ENCODE results near the gene TEX30. TPM values are rescaled to one million over a fixed set of nuclear protein-coding genes. Genes with fewer than 3 reads are reported as not detected.
"Not testable (repeated sequence)": the region's sequence is repeated elsewhere in the genome, so short reads cannot be mapped to it uniquely, and the experiment has no call there.

TEX30 gene
- total RNA-seq, 4 donors from 2014 or later: 6.5 to 10.0 (median 7.9) TPM

DNA sequence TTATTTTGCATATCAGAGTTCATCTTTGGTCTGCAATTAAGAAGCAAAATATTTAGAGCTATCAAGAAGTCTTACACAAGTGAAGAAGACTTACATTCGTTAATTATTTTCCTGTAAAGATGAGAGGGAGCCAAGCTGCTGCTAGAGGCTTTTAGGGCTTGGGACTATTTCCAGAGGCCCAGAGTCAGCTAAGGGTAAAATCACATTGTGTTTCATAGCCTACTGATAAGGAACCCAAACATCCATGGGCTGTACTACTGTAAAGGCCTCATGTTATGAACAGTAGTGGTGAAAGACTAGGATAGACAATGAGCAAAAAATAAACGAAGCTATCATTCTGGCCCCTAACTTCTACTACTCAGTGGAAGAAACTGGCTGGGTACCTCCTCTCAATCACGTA is 10.9 kb upstream of the TEX30 start:
- no peak overlapping the region for H3K4me3 ChIP-seq (ENCODE audit: low read depth, poor library complexity, severe bottlenecking)
- intact Hi-C loops (cut with DNase I; ENCODE audit: low total_unique reads): loop anchor here (10.0 kb wide), 1 partner anchor 200 kb away; no protein-coding TSS in a partner anchor
- whole genome bisulfite sequencing, 2 donors: 90 to 92% methylated on average over 3 of the region's 3 CpGs
- DNase-seq (ENCODE audit: low spot score in 2 of 2): no peak
- TF ChIP-seq POLR2A (IDR thresholded peaks at IDR 0.05): no peak
- TF ChIP-seq, protein P1, sequence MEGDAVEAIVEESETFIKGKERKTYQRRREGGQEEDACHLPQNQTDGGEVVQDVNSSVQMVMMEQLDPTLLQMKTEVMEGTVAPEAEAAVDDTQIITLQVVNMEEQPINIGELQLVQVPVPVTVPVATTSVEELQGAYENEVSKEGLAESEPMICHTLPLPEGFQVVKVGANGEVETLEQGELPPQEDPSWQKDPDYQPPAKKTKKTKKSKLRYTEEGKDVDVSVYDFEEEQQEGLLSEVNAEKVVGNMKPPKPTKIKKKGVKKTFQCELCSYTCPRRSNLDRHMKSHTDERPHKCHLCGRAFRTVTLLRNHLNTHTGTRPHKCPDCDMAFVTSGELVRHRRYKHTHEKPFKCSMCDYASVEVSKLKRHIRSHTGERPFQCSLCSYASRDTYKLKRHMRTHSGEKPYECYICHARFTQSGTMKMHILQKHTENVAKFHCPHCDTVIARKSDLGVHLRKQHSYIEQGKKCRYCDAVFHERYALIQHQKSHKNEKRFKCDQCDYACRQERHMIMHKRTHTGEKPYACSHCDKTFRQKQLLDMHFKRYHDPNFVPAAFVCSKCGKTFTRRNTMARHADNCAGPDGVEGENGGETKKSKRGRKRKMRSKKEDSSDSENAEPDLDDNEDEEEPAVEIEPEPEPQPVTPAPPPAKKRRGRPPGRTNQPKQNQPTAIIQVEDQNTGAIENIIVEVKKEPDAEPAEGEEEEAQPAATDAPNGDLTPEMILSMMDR (IDR thresholded peaks at IDR 0.05): no peak

DNA sequence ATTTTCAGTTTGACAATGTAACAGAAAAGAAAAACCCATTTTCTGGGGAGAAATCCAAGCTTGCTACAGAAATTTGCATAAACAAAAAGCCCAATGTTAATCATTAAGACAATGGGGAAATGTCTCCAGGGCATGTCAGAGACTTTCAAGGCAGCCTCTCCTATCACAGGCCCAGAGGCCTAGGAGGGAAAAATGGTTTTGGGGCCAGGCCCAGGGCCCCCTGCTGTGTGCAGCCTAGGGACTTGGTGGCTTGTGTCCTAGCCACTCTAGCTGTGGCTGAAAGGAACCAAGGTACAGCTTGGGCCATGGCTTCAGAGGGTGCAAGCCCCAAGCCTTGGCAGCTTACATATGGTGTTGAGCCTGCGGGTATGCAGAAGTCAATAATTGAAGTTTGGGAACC is 8.0 kb upstream of the TEX30 start:
- H3K4me3 ChIP-seq (ENCODE audit: low read depth, poor library complexity, severe bottlenecking): no peak overlapping the region
- TF ChIP-seq POLR2A (IDR thresholded peaks at IDR 0.05): no peak
- TF ChIP-seq, protein P1 (IDR thresholded peaks at IDR 0.05): no peak
- DNase-seq (ENCODE audit: low spot score in 2 of 2): no peak
- WGBS, 2 donors: 92 to 100% methylated on average over 1 of the region's 1 CpG
- intact Hi-C loops (cut with DNase I; ENCODE audit: low total_unique reads): loop anchor here (10.0 kb wide), 1 partner anchor 197 kb away; no protein-coding TSS in a partner anchor

DNA sequence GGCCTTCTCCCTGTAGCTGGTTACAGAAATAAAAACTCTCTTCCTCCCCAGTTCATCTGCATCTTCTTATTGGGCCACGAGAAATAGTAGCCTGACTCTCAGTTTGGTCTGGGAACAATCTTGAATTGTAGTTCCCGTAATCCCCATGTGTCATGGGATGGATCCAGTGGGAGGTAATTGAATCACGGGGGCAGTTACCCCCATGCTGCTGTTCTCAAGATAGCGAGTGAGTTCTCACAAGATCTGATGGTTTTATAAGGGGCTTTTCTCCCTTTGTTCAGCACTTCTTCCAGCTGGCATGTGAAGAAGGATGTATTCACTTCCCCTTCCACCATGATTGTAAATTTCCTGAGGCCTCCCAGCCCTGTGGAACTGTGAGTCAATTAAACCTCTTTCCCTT is 7.1 kb upstream of the TEX30 start:
- not testable (repeated sequence) for DNase-seq (ENCODE audit: low spot score in 2 of 2); H3K4me3 ChIP-seq (ENCODE audit: low read depth, poor library complexity, severe bottlenecking)
- intact Hi-C loops (cut with DNase I; ENCODE audit: low total_unique reads): loop anchor here (10.0 kb wide), 1 partner anchor 196 kb away; no protein-coding TSS in a partner anchor
- 80 to 83% methylated on average over 4 of the region's 4 CpGs for WGBS, 2 donors

DNA sequence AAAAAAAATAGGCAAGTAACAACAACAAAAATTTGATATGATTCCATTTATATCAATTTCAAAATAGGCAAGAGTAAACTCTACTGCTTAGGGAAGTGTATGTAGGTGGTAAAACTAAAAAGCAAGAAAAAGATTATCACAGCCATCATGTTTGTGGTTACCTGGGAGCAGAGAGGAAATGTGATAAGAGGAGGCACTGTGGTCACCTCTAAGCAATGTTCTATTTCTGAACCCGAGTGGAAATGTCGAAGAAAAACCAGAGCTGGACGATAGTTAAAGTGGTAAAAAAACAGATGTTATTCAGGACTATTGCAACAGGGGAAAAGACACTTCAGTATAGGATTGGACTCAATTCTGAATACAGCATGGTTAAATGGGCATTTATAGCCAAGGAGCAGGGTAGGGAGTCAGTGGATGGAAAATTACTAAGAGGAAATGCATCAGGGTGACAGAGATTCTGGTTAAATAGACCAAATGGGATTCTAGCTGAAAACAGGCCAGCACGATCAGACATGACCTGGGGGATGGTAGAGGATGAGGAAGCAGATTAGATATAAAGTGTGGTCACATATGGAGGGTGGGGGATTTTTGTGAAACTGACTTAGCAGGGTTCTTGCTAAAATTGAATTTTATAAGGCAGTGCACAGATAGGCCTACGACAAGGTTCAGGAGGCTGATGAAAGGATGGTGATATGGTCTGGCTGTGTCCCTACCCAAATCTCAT is 6.0 kb upstream of the TEX30 start:
- H3K4me3 ChIP-seq (ENCODE audit: low read depth, poor library complexity, severe bottlenecking): no peak overlapping the region
- no peak for DNase-seq (ENCODE audit: low spot score in 2 of 2)
- intact Hi-C loops (cut with DNase I; ENCODE audit: low total_unique reads): loop anchor here (10.0 kb wide), 1 partner anchor 195 kb away; no protein-coding TSS in a partner anchor
- TF ChIP-seq POLR2A (IDR thresholded peaks at IDR 0.05): no peak
- TF ChIP-seq, protein P1 (IDR thresholded peaks at IDR 0.05): no peak
- 77 to 79% methylated on average over 5 of the region's 5 CpGs for WGBS, 2 donors

DNA sequence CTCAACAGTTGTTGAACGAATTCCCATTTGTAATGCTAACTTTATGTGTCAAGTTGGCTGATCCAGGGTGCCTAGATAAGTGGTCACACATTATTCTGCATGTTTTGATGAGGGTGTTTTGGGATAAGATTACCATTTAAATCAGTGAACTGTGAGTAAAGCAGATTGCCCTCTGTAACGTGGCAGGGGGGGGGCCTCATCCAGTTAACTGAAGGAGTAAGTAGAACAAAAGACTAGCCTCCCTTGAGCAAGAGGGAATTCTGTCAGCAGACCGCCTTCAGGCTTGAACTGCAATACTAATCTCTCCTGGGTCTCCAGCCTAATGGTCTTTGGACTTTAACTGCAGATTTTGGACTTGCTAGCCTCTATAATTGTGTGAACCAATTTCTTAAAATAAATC is 4.2 kb upstream of the TEX30 start:
- 88% methylated on average over 3 of the region's 3 CpGs for WGBS, 2 donors
- intact Hi-C loops (cut with DNase I; ENCODE audit: low total_unique reads): no loop called here
- no peak for TF ChIP-seq POLR2A (IDR thresholded peaks at IDR 0.05)
- TF ChIP-seq, protein P1 (IDR thresholded peaks at IDR 0.05): no peak
- DNase-seq (ENCODE audit: low spot score in 2 of 2): no peak
- H3K4me3 ChIP-seq (ENCODE audit: low read depth, poor library complexity, severe bottlenecking): no peak overlapping the region

DNA sequence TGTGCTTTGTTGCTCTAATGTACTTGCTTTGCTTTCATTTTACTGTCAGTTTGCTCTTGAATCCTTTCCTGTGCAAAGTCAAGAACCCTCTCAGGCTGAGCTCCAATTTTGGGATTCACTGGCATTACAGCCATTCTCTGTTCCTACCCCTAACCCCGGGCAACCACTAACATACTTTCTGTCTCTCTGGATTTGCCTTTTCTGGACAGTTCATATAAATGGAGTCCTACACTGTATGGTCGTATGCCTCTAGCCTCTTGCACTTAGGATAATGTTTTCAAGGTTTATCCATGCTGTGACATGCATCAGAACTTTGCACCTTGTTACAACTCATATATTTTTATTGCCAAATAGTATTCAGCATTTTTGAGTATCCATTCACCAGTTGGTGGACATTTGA is 2.7 kb upstream of the TEX30 start:
- H3K4me3 ChIP-seq (ENCODE audit: low read depth, poor library complexity, severe bottlenecking): no peak overlapping the region
- DNase-seq (ENCODE audit: low spot score in 2 of 2): no peak
- intact Hi-C loops (cut with DNase I; ENCODE audit: low total_unique reads): no loop called here
- TF ChIP-seq POLR2A (IDR thresholded peaks at IDR 0.05): no peak
- TF ChIP-seq, protein P1 (IDR thresholded peaks at IDR 0.05): no peak
- 88 to 92% methylated on average over 2 of the region's 2 CpGs for WGBS, 2 donors

All from lower leg skin (tissue), 4 donors.